Endothelial cell of umbilical vein (primary cell): ENCODE results near the gene HIP1.
"Not testable (repeated sequence)": the region's sequence is repeated elsewhere in the genome, so short reads cannot be mapped to it uniquely, and the experiment has no call there.

Source experiments
- CTCF ChIP-seq, 2 donors: IDR thresholded peaks; 1 replicate in 1 of 2; 2 replicates in 1 of 2; pipeline ENCODE4 v1.5.1; 2011; ENCODE audit warnings: low read length in 2 of 2, mild to moderate bottlenecking in 2 of 2, moderate library complexity in 2 of 2, control low read depth in 1 of 2, inconsistent platforms in 1 of 2, low read depth in 1 of 2; ENCODE audit not compliant: insufficient read depth in 1 of 2; ENCODE audit errors: extremely low read depth in 1 of 2
- EZH2 ChIP-seq: IDR thresholded peaks from 2 replicates; pipeline ENCODE4 v1.6.1; 2012; ENCODE audit warnings: borderline replicate concordance, low read depth, mild to moderate bottlenecking, moderate library complexity, low read length, inconsistent platforms; ENCODE audit not compliant: severe bottlenecking
- FOS ChIP-seq: IDR thresholded peaks from 2 replicates; pipeline ENCODE4 v1.6.1; 2011; ENCODE audit warnings: mild to moderate bottlenecking, low read length, moderate library complexity, borderline replicate concordance; ENCODE audit not compliant: insufficient read depth
- GATA2 ChIP-seq: IDR thresholded peaks from 2 replicates; pipeline ENCODE4 v1.7.0; 2011; ENCODE audit warnings: low read depth, mild to moderate bottlenecking, moderate library complexity, mixed read lengths, low read length; ENCODE audit not compliant: insufficient read length, insufficient read depth
- JUN ChIP-seq: IDR thresholded peaks from 2 replicates; pipeline ENCODE4 v1.6.1; 2011; ENCODE audit warnings: borderline replicate concordance, low read depth; ENCODE audit not compliant: insufficient read length, insufficient read depth
- MAX ChIP-seq: IDR thresholded peaks from 2 replicates; pipeline ENCODE4 v1.6.1; 2011; ENCODE audit not compliant: insufficient read depth, insufficient read length
- MYC ChIP-seq: IDR thresholded peaks from one replicate; pipeline ENCODE4 v1.6.1; 2011; ENCODE audit warnings: mild to moderate bottlenecking, low read depth, low read length
- POLR2A ChIP-seq: IDR thresholded peaks from 2 replicates; pipeline ENCODE4 v1.6.1; 2012; ENCODE audit warnings: low read depth, mild to moderate bottlenecking, control low read depth, low read length
- POLR2AphosphoS5 ChIP-seq: IDR thresholded peaks from 2 replicates; pipeline ENCODE4 v1.6.1; 2012; ENCODE audit warnings: low read depth, mild to moderate bottlenecking, control low read depth, low read length, moderate library complexity; ENCODE audit not compliant: insufficient read depth

- TF ChIP-seq CTCF (IDR thresholded peaks at IDR 0.05; ENCODE audit: extremely low read depth in 1 of 2, insufficient read depth in 1 of 2, low read depth in 1 of 2, low read length in 2 of 2); POLR2A; POLR2AphosphoS5; GATA2; EZH2; MYC; MAX; JUN; FOS: not testable (repeated sequence)
These were observed 253.3 kb downstream of the HIP1 start for GRCh38 chr7:75485355-75485978.
